ENCODE data around the gene DNAJC4.

GRCh38 chr11:64251753-64252002 lies 21.3 kb downstream of the DNAJC4 start:
- no peak for TF ChIP-seq CTCF (IDR thresholded peaks at IDR 0.05; ENCODE audit: poor library complexity)
- no peak for TF ChIP-seq EZH2 (IDR thresholded peaks at IDR 0.05; ENCODE audit: borderline replicate concordance)

Measured in hepatocyte (in vitro differentiated cells).